NCI-H524 (cell line): ENCODE data around the gene C20orf141.
"Not testable (repeated sequence)": the region's sequence is repeated elsewhere in the genome, so short reads cannot be mapped to it uniquely, and the experiment has no call there.

Experiments
- DNase-seq, 2 experiments: peaks; one replicate each; lab custom pipeline; 2025; lab: John Stamatoyannopoulos, UW

The C20orf141 gene

DNA sequence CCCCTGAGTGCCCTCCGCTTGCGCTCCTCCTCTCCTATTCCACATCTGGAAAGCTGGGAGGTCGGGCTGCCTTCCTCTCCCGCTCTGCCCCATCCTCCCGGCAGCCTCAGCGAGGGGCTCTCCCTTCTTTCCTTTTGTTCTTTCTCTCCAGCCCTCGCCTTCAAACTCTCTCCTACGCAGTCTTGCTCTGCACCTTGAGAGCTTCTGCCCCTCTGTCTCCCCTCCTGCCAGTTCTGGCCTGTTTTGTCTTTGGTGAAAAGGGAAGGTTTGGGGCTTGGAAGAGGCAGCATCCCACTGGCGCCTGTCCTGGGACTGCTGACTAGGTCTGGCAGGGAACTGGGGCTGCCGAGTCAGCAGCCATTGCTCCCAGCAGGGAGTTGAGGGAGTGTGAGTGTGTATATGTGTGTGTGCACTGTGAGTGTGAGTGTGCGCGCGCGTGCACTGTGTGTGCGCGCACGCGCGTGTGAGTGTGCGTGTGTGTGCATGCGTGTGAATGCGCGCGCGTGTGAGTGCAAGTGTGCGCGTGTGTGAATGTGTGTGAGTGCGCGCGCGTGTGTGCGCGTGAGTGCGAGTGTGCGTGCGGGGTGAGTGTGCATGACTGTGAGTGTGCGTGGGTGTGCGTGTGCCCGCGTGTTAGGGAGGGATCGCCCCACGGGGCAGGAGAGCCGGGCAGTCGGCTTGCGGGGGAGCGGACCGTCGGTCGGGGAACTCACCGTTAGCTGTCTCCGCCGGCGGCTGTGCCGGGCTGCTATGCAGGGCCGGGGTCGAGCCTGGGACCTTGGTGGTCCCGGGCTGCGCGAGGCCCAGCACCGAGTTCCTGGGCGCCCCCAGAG, 14.9 kb upstream of the C20orf141 start:
- DNase-seq = peak in 1 of 2 experiments; percentile 33

DNA sequence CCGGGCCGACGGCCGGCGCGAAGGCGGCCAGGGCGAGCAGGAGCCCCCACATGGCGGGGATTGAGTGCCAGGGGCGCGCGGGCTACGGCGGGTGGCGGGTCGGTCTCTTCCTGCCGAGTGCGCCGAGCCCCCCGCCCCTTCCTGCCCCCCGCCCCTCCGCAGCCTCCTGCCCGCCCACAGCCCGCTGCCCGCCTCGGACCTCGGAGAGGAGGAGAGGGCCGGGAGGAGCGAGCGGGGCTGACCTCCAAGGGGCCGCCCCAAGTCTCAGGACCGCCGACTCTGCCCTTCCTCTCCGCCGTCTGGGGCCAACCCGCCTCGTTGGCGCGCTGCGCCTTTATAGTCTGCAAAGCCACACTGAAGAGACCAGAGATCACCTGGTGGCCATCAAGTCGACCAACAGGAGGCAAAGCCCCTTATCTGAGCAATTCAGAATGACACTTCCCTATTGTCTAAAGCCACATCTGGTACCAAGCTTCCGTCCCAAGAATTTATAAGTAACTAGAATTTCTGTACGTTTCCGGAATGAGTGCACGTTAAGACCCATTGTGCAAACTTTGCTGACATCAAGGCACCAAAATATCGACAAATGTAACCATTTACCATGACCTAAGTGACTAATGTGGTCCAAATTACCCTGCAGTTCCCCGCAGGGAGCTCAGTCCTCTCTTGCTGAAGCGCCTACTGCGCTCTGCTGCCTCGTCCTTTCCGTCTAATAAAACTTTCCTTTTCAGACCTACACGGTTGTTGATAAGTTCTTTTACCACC, 14.1 kb upstream of the C20orf141 start, which contains the start of gene CPXM1:
Gene CPXM1 (minus strand): TSS at position 107 of the 765 bp plus-strand sequence. CDS start 55 bp downstream, at position 52.
- DNase-seq = peak in 1 of 2 experiments; percentile 49

DNA sequence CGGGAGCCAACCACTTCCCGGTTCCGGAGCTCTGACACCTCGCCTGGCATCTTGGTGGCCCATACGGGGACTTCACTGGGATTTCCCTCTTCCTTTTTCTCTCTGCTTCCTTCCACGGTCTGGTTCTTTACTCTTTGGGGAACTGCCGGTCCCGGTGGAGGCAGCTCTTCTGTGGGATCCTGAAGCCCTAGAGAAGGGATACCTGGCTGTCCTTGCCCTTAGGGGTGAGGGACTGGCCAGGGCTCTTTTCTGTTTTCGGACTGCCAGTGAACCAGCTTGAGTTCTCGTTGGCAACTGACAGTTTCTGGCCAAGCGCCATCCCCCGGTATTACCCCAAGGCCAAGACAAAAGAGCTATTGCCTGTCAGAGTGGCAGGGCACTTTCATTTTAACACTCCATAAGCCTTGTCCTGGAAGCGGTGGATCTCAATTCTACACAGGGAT, 13.5 kb upstream of the C20orf141 start:
- no peak for DNase-seq

DNA sequence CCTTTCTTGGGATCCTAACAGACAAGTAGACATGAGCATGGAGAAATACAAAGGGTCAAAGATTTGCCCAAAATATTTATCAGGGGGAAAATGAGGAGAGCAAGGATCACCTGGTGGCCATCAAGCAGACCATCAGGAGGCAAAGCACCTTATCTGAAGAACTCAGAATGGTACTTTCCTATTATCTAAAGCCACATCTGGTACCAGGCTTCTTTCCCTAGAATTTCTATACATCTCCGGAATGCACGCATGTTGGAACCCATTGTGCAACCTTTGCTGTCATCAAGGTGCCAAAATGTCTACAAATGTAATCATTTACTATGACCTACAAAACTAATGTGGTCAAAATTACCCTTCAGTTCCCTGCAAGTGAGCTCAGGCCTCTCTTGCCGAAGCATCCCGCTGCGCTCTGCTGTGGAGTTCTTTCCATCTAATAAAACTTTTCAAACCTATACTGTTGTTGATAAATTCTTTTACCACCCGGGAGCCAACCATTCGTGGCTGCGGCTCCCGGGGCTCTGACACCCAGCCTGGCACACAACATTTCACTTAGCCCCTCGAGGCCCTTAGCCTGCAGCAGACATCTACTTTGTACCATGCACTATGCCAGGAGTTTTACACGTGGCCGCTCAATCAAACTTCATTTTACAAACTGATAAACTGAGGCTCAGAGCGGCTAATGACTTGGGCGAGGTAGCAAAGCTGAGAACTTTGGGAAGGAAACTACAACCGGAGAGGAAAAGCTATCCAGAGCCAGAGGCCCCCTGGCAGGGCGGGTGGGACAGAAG, 10.6 kb upstream of the C20orf141 start:
- DNase-seq = no peak

DNA sequence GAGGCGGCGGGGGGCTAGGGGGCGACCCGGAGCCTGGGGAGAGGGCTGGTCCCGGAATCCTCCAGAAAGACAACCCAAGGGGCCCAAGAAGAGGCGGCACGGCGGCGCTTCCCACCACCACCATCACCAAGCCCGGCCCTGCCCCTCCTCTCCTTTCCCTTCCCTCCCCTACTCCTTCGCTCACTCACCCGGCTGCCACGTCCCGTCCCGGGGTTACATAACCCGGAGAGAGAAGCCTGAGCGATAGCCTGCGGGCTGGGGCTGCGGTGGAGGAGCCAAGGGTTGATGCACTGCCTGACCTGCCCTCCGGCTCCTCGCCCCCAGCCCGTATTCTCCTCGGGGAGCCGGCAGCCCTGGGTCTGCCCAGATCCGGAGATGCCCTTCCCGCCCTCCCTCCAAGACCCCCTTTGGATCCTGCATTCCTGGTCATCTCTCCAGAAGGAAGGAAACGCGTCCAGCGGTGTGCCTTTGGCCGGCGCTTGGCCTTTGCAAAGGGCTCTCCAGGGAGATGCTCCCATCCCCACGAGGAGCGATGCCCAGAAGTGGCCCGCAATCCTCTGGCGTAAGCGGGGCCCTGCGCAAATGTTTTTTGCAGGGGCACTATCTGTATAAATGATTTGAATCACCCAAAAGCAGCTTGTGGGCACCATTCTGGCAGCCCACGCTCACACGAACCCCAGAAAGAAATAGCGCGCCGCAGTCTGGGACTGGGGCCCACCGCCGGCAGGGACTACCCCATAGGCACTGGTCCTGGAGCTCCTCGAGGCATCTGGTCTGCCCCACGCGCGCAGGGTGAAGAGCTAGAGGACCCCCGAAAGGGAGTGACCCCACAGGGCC, 9.7 kb upstream of the C20orf141 start:
- DNase-seq = no peak

DNA sequence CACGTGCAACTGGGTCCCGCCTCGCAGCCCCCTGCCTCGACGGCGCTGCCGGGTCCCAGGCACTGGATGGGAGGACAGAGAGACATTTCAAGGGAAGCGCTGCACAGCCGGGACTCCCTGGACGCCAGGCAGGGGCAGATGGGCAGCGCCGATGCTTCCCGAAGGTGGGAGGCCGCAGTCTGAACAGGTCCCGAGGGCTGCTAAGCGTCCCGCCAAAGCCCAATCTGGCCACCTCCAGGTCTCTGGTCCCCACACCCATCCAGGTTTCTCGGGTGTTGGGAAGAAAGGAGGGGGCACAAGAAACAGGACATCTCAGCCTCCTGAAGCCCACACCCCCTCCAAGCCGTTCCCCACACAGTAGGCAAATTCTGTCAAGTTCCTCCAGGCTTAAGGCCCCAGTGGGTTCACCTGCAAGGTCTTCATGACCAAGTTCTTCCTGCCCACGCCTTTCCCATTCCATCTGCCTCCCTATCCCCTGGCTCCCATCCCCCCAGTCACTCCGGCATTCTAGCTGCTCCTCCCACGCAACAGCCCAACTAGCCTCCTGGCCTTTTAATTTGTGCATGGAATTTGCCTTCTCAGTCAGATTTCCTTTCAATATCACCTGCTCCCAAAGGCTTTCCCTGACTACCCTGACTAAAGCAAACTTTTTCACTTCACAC, 9.0 kb upstream of the C20orf141 start:
- no peak for DNase-seq

DNA sequence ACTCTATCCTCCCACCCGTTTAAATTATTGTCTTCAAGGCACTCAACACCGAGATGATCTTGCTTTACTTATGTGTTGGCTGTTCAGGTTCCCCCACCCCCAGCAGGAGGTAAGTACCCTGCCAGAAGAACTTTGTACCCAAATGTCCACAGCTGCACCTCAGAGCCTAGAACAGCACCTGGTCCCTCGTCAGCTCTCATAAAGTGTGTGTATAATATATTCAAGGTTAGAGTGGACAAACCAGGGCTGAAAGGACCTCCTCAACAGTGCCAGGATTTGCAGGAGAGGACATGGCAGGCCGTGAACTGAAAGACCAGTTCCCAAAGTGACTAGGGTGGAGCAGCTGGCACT, 8.5 kb upstream of the C20orf141 start:
- DNase-seq = no peak

DNA sequence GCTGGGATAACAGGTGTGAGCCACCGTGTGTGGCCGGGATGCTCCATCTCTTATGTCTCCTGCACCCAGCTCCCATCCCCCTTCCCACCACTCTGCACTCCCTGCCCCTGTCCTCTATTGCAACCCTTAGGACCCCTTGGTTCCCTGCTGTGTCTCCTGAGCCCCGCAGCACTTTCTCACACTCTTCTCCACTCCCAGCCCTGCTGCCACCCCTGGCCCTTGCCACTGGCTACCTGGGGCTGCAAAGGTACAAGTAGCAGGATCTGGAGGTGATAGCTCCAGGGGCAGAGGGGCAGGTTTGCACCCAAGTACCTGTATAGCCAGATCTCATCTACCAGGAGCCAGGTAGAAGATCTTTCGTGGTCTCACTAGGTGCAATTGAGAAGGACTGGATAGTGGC, 7.8 kb upstream of the C20orf141 start:
- DNase-seq = no peak

DNA sequence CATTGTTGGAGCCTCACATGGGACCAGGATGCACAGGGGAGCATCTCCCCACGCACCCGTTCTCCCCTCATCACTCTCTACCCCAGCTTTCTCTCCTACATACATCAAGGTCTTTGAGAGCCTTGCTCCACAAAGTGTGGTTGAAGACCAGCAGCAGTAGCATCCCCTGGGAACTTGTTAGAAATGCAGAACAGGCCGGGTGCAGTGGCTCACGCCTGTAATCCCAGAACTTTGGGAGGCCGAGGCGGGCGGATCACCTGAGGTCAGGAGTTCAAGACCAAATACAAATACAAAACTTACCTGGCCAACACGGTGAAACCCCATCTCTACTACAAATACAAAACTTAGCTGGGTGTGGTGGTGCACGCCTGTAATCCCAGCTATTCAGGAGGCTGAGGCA, 6.9 kb upstream of the C20orf141 start:
- not testable (repeated sequence) for DNase-seq

DNA sequence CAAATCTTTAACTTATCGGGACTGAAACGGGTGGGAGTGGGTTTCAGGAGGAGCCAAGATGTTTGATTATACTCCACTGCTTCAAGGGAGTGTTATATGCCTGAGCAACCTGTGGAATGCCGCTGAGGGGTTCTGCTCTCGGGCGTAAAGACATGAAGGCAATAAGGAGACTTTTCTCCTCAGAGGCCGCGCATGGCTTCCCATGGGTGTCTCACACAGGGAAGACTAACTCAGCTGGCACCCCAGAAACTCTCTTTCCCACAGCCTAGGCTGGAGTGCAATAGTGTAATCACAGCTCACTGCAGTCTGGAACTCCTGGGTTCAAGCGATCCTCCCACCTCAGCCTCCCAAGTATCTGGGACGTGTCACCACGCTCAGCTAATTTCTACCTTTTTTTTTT, 5.1 kb upstream of the C20orf141 start:
- DNase-seq = no peak

DNA sequence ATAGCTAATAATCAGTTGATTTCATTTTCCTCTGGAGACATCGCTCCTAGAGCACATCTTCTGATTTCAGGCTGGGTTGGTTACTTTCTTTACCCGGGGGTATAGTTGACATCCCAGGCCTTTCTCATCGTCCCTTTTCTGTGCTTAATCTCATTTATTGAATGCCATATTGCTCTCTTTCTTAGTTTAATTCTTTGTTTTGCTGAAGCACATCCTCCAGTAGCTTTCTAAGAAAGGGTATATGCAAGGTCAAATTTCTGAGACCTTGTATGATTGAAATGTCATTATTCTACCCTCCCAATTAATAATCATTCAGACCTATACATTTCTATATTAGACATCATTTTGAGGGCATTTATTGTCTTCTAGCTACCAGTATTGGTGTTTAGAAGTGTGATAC, 2.6 kb upstream of the C20orf141 start:
- no peak for DNase-seq

DNA sequence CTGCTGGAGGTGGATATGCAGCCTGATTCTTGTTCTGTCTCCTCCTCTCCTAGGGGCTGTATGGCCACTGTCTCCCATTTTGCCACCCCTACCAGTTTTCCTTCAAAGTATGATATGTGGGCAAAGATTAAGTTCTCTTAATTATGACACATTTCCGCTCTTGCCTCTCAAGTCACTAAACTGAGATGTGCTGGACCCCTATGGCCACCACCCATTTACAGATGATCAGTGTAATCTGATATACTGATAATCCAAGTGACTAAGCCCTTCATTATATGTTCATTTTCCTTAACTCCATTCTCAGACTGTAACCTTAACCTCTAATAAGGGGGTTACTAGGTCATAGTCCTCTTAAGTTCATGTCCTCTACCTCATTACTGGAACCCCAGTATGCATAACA, 711 bp upstream of the C20orf141 start:
- DNase-seq = peak in 1 of 2 experiments; percentile 74

DNA sequence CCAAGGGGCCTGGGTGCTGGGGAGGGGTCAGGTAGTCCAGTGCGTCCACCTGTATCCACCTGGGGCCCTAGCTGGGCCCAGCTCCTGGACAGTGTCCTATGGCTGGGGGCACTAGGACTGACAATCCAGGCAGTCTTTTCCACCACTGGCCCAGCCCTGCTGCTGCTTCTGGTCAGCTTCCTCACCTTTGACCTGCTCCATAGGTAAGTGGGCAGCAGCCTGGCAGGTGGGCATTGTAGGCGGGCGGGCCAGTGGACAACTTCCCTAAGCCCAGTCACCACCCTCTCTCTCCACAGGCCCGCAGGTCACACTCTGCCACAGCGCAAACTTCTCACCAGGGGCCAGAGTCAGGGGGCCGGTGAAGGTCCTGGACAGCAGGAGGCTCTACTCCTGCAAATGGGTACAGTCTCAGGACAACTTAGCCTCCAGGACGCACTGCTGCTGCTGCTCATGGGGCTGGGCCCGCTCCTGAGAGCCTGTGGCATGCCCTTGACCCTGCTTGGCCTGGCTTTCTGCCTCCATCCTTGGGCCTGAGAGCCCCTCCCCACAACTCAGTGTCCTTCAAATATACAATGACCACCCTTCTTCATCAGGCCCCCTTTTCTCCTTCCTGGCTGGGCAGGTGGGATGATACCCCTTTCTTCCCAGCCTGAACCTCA, 584 bp downstream of the C20orf141 start:
- no peak for DNase-seq

DNA sequence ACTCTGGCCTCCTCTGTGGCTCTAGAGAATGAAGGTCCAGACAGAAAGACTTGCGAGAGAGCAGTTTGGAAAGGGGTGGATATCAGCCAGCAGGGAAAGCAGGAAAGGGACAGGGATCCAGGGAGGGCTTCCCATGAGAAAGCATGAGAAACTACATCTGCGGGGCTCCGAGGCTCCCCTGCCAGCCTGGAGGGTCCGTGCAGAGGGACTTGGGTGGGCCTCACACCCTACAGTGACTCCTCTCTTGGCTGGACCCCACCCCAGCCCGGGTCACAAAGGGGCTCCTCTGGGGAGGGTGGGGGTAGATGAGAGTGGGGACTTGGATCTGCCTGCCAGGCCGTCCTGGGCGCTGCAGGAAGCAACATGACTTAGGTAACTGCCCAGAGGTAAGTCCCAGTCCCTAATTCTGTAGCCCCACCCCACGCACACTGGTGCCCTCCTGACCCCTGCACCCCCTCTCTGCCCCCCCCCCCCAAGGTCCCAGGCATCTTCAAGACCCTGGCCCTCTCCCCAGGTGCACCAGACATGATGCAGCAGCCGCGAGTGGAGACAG, 1.3 kb downstream of the C20orf141 start, which contains the start of gene TMEM239:
Gene TMEM239 (plus strand): TSS at position 335 of the 553 bp plus-strand sequence. CDS start 191 bp downstream, at position 526.
- no peak for DNase-seq

DNA sequence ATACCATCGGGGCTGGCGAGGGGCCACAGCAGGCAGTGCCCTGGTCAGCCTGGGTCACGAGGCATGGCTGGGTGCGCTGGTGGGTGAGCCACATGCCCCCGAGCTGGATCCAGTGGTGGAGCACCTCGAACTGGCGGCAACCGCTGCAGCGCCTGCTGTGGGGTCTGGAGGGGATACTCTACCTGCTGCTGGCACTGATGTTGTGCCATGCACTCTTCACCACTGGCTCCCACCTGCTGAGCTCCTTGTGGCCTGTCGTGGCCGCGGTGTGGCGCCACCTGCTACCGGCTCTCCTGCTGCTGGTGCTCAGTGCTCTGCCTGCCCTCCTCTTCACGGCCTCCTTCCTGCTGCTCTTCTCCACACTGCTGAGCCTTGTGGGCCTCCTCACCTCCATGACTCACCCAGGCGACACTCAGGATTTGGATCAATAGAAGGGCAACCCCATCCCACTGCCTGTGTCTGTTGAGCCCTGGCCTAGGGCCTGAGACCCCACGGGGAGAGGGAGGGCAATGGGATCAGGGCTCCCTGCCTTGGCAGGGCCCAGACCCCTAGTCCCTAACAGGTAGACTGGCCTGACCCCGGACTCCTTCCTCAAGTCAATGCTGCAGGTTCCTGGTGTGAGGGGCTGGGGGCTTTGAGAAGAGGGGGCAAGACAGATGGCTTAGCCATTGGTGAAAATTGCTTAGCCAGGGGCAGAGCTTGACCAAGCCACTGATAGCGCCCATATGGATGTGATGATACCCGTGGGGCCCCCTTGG, 2.0 kb downstream of the C20orf141 start:
- no peak for DNase-seq

DNA sequence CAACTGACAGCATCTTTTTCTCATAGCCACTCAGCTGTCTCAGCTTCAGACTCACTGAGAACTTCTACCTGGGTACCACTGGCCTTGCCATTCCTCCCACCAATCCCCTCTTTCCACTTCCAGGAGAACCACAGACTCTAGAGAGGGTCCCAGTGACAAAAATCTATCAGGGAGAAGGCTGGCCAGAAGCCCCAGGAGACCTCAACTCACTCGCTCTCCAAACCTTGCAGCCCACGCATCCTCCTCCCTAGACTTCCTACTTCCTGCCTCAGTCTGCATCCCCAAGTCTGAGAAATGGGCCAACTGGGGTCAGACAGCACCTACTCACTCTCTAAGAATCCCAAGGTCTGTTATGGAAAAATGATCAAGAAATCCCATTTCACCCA, 2.5 kb downstream of the C20orf141 start:
- no peak for DNase-seq

DNA sequence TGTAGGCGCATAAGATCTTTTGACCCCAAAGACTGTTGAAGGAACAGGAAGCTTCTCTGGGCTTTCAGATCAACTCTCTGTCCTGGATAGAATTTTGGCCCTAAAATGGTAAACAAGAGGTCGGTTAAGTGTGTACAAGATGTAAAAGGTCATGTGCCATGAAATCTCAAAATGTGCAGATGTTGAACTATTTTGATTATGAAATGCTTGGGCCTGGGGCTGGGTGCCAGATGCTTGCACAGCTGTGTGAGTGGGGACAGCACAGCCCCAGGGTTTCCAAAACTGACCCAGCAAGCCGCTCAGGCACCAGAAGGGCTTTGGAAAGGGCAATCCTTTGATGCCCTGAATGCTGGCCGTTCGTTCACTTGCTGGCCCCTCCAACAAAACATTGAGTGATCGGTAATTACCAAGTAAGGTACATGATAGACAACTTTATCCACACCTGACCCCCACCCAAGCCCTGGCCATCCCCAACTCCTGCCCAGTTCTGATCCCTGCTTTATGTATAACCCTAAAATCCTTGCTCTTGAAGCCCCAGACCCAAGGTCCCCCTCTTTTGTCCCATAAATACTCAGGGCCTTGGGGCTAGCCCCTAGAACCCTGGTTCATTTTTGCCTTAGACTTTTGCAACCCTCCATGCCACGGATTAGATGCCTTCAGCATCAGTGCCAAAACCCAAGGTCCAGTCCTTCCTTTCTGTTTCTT, 3.3 kb downstream of the C20orf141 start:
- no peak for DNase-seq

DNA sequence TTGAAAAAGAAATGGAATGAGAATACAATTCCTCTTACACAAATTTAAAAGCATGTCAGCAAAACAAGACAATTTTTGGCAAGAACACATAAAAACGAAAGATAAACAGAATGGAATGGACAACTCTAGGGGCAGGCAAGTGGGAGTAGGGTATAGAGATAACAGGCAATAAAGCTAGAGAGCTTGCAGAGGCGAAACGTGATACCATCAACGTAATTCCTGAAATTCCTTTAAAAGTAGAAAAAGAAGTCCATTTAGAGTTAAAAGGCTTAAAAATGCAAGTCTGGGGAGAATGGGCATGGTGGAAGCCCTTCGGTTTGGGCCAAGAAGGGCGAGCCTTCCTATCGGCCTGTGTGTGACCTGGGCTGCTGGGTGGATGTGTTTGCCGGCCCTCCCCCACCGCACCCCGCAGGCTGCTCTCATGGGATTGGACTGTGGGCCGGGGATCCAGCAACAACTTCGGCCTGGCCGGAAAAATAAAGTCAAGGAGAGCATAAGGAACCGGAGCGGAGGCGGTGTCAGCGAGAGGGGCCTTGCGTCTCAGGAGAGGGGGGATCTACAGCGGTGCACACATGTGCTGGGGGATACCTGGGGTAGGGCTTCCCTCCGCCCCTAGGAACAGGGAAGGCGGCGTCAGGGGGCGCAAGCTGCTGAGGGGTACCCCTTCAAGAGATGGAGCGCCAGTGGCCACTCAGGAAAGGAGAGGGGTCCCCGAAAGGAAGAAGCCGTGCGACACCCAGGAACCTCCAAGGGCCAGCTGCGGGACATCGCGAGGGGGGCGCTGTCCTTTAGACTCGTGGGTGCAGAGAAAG, 5.5 kb downstream of the C20orf141 start:
- no peak for DNase-seq
